Sigmoid colon (tissue), 7 donors: Measurements from ENCODE around the gene ANO1. TPM values are rescaled to one million over a fixed set of nuclear protein-coding genes. Genes with fewer than 3 reads are reported as not detected.
A peak's percentile ranks its signal among the peaks of the same experiment; 100 is the strongest.

Experiments
- DNase-seq: peaks from one replicate; pipeline ENCODE4 v3.0.0-alpha.2; 2019
- H3K27ac ChIP-seq, 4 donors: fragments of 200-600 bp; sonication (generic); one replicate each; pipeline ENCODE4 v1.5.1; 2016 to 2019; ENCODE audit warnings: mild to moderate bottlenecking in 1 of 4
- H3K27me3 ChIP-seq, 3 donors: fragments of 200-600 bp; sonication (generic); one replicate each; pipeline ENCODE4 v1.5.1; 2019; ENCODE audit warnings: mild to moderate bottlenecking in 1 of 3
- H3K36me3 ChIP-seq, 4 donors: fragments of 200-600 bp; sonication (generic); one replicate each; pipeline ENCODE4 v1.5.1; 2016 to 2019
- H3K4me1 ChIP-seq, 4 donors: fragments of 200-600 bp; sonication (generic); one replicate each; pipeline ENCODE4 v1.5.1; 2017 to 2019
- H3K4me3 ChIP-seq, 4 donors: fragments of 200-600 bp; sonication (generic); one replicate each; pipeline ENCODE4 v1.5.1; 2017 to 2019; ENCODE audit warnings: mild to moderate bottlenecking in 2 of 4, moderate library complexity in 1 of 4
- H3K9me3 ChIP-seq, 4 donors: fragments of 200-600 bp in 3 of 4; sonication (generic) in 3 of 4; one replicate each; pipeline versions ENCODE4 v1.5.1 to v1.6.1; 2013 to 2019
- EP300 ChIP-seq, 4 donors: sonication (generic); formaldehyde crosslinking; IDR thresholded peaks; one replicate each; pipeline ENCODE4 v1.6.1; 2017; ENCODE audit warnings: antibody characterized with exemption in 4 of 4
- POLR2A ChIP-seq, 2 donors: fragments of 450-650 bp; IDR thresholded peaks; one replicate each; pipeline ENCODE4 v1.6.1; 2016; ENCODE audit warnings: antibody characterized with exemption in 2 of 2, mild to moderate bottlenecking in 2 of 2, moderate library complexity in 2 of 2
- POLR2AphosphoS5 ChIP-seq, 4 donors: sonication (generic); formaldehyde crosslinking; IDR thresholded peaks; one replicate each; pipeline ENCODE4 v1.6.1; 2017; ENCODE audit warnings: antibody characterized with exemption in 4 of 4
- WGBS, 2 donors: extraction: QIAGEN DNeasy Blood & Tissue Kit; methylation state at CpG; one replicate each; pipeline ENCODE4 v1.1.7; 2013; 5-methylcytosine and 5-hydroxymethylcytosine counted together
- intact Hi-C: fragments of 100-400 bp; cut with DNase I; formaldehyde crosslinking; loops from one replicate; pipeline ENCODE4 v1.15.1; 2023
- polyA plus RNA-seq, 3 donors: library from polyadenylated mRNA; stranded (reverse); fragments of 200-250 nt; gene quantifications; one replicate each; pipeline ENCODE4 v1.2.3, GENCODE V29; 2013
- total RNA-seq, 4 donors: library from RNA; depleted of rRNA; stranded (reverse); fragments of >200 nt; gene quantifications; one replicate each; pipeline ENCODE4 v1.1.0, GENCODE V29; 2016
- TF ChIP-seq, protein P1 (sequence below), 4 experiments: fragments of 450-650 bp in 3 of 4; fragments of 200-600 bp in 1 of 4; IDR thresholded peaks; one replicate each; pipeline ENCODE4 v1.5.1; 2016 to 2019; ENCODE audit warnings: antibody characterized with exemption in 4 of 4, mild to moderate bottlenecking in 3 of 4, moderate library complexity in 2 of 4
- donor health status: healthy with polysubstance abuse.
- donor health status: Bipolar disorder and iron deficiency.
- donor health status: healthy.

ANO1 gene
- total and polyA plus RNA-seq, 7 donors: 0.60 to 33.9 (median 17.4) TPM

DNA sequence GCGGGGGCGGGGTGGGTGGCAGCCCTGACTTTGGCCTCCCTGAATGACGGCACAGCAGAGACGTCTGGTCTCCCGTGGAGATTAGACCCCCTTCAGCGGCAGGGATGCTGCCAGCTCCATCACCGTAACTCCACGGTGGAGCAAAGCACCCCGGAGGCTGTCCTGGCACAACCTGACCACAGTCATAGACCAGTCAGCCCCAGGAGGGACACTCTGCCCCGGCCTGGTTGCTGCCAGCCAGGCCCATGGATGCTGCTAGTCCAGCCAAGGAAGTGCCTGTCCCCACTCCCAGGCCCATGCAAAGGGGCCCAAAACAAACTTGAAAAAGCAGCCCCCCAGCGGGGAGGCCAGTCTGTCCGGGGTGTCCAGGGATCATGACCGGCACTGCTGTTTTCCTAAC, 11.5 kb upstream of the ANO1 start:
- H3K4me3 ChIP-seq: no peak overlapping the region
- peaks cover 0 to 40% (median 6%) of the 10 kb centered on the region in 3 donors for H3K27me3 ChIP-seq
- no peaks in the 10 kb centered on the region for H3K36me3 ChIP-seq
- 91 to 92% methylated on average over 13 of the region's 13 CpGs for WGBS, 2 donors
- H3K27ac ChIP-seq: no peak overlapping the region
- no peaks in the 10 kb centered on the region for H3K9me3 ChIP-seq
- peak; percentile 27 for DNase-seq
- H3K4me1 ChIP-seq: no peaks in the 10 kb centered on the region
- intact Hi-C loops: no loop called here
- no peak for TF ChIP-seq EP300 (IDR thresholded peaks at IDR 0.05)
- no peak for TF ChIP-seq POLR2A (IDR thresholded peaks at IDR 0.05)
- TF ChIP-seq, protein P1, sequence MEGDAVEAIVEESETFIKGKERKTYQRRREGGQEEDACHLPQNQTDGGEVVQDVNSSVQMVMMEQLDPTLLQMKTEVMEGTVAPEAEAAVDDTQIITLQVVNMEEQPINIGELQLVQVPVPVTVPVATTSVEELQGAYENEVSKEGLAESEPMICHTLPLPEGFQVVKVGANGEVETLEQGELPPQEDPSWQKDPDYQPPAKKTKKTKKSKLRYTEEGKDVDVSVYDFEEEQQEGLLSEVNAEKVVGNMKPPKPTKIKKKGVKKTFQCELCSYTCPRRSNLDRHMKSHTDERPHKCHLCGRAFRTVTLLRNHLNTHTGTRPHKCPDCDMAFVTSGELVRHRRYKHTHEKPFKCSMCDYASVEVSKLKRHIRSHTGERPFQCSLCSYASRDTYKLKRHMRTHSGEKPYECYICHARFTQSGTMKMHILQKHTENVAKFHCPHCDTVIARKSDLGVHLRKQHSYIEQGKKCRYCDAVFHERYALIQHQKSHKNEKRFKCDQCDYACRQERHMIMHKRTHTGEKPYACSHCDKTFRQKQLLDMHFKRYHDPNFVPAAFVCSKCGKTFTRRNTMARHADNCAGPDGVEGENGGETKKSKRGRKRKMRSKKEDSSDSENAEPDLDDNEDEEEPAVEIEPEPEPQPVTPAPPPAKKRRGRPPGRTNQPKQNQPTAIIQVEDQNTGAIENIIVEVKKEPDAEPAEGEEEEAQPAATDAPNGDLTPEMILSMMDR (IDR thresholded peaks at IDR 0.05): no peak
- no peak for TF ChIP-seq POLR2AphosphoS5 (IDR thresholded peaks at IDR 0.05)

DNA sequence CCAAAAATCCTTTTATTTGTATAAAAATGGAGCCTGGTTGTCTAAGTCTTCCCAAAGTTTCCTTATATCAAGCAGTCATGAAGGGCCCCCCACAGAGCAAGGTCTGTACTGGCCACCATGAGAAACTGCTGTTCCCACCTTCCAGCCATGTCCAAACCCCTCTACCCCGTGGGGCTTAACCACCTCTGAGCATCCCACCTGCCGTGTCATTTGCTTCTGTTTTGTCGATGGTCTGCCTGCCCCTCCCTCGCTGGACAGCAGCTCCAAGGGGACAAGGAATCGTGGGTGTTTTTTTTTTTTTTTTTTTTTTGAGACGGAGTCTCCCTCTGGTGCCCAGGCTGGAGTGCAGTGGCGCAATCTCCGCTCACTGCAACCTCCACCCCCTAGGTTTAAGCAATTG, 11.1 kb upstream of the ANO1 start:
- Histone ChIP-seq H3K27me3 (peaks cover 0 to 40% (median 6%) of the 10 kb centered on the region in 3 donors), H3K9me3 (no peaks in the 10 kb centered on the region), H3K36me3 (no peaks in the 10 kb centered on the region), H3K27ac (no peak overlapping the region), H3K4me3 (no peak overlapping the region), H3K4me1 (no peaks in the 10 kb centered on the region)
- 89 to 93% methylated on average over 8 of the region's 8 CpGs for WGBS, 2 donors
- DNase-seq: peak; percentile 39
- TF ChIP-seq EP300 (IDR thresholded peaks at IDR 0.05): no peak
- no peak for TF ChIP-seq POLR2AphosphoS5 (IDR thresholded peaks at IDR 0.05)
- TF ChIP-seq POLR2A (IDR thresholded peaks at IDR 0.05): no peak
- intact Hi-C loops: no loop called here

DNA sequence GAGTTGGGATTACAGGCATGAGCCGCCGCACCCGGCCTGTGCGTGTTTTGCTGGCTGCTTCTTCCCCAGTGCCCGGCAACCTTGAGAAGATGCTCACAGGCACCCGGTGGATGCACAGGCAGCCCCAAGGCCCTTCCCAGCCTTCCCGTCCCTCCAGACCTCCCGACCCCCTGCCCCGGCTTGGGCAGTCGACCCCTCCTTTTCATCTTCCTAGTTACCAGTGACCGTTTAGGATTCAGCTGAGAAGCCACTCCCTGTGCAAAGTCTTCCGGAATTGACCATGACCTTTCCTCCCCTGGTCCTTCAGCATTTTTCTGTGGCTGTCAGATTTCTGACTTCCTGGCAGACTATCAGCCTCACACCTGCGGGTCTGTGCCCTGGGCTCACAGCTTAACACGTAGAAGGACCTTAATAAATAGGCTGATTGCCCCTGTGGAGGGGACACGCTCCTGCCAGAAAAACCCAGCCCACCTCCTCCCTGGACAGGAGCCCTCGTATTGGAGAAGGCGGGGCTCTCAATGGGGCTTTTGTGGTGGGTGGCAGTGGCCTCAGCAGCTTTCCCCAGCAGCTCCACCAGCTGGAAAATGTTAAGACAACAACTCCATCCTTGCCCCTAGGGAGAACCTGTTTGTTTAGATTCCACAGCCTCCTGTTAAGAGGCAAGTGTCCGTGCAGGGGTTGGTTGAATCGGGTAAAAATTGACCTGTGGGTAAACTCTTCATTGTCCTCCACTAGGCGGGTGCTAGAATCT, 10.4 kb upstream of the ANO1 start:
- 25 to 43% methylated on average over 20 of the region's 20 CpGs for WGBS, 2 donors
- H3K27me3 ChIP-seq: peaks cover 0 to 45% (median 6%) of the 10 kb centered on the region in 3 donors
- intact Hi-C loops: no loop called here
- peak; percentile 53 for DNase-seq
- no peaks in the 10 kb centered on the region for H3K4me1 ChIP-seq
- H3K9me3 ChIP-seq: no peaks in the 10 kb centered on the region
- no peak overlapping the region for H3K27ac ChIP-seq
- H3K36me3 ChIP-seq: no peaks in the 10 kb centered on the region
- TF ChIP-seq, protein P1 (IDR thresholded peaks at IDR 0.05): no peak
- TF ChIP-seq POLR2AphosphoS5 (IDR thresholded peaks at IDR 0.05): no peak
- no peak overlapping the region for H3K4me3 ChIP-seq

DNA sequence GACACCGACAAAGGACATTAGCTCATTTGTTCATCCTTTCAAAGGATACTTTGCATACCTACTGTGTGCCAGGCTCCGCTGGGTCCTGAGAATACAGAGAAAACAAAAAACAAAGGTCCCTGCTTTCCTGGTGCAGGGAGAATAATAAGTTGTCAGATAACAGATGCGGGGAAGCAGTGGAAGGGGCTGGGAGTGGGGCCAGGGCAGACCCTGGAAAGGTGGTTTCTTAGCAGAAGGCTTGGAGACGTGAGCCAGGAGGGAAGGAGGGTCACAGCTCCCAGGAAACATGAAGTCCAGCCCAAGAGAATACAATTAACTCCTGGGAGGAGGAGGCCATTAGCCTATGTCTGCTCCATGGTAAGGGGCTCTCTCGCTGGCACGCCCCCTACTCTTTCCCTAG, 9.8 kb upstream of the ANO1 start:
- Histone ChIP-seq H3K9me3 (no peaks in the 10 kb centered on the region), H3K36me3 (no peaks in the 10 kb centered on the region), H3K4me1 (no peaks in the 10 kb centered on the region), H3K27me3 (peaks cover 0 to 50% (median 6%) of the 10 kb centered on the region in 3 donors), H3K27ac (no peak overlapping the region), H3K4me3 (no peak overlapping the region)
- 59 to 60% methylated on average over 6 of the region's 6 CpGs for WGBS, 2 donors
- TF ChIP-seq, protein P1 (IDR thresholded peaks at IDR 0.05): no peak
- TF ChIP-seq POLR2A (IDR thresholded peaks at IDR 0.05) (no peak), POLR2AphosphoS5 (IDR thresholded peaks at IDR 0.05) (no peak), EP300 (IDR thresholded peaks at IDR 0.05) (no peak)
- intact Hi-C loops: no loop called here
- DNase-seq: peak; percentile 29

DNA sequence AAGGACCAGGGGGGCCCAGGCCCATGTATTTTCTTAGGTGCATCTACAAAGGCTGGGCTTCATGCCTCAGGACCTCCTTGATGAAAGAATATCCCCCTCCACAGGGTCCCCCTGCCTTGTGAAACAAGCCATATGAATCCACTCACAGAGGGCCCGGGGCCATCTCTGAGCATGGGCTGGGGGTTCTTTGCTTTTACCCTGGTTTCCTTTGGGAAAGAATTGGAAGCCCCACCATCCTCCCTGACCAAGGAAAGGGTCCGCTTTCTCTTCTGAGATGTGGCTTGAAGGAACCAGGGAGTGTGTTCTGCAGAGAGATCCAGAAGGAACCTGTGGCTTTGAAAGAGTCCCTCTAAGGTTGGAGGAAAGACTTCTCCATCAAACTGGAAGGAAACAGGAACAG, 9.2 kb upstream of the ANO1 start:
- no peaks in the 10 kb centered on the region for H3K36me3 ChIP-seq
- intact Hi-C loops: no loop called here
- no peaks in the 10 kb centered on the region for H3K9me3 ChIP-seq
- no peak overlapping the region for H3K4me3 ChIP-seq
- 91 to 93% methylated on average over 2 of the region's 2 CpGs for WGBS, 2 donors
- no peaks in the 10 kb centered on the region for H3K4me1 ChIP-seq
- H3K27me3 ChIP-seq: peaks cover 0 to 50% (median 8%) of the 10 kb centered on the region in 3 donors
- peak; percentile 32 for DNase-seq
- no peak overlapping the region for H3K27ac ChIP-seq
- TF ChIP-seq POLR2A (IDR thresholded peaks at IDR 0.05) (no peak), POLR2AphosphoS5 (IDR thresholded peaks at IDR 0.05) (no peak), EP300 (IDR thresholded peaks at IDR 0.05) (no peak)
- TF ChIP-seq, protein P1 (IDR thresholded peaks at IDR 0.05): no peak
